ENCODE results near the gene ZIC5. TPM values are rescaled to one million over a fixed set of nuclear protein-coding genes. Genes with fewer than 3 reads are reported as not detected.

ZIC5 gene
- total RNA-seq, 4 donors from 2014 or later = not detected

- TF ChIP-seq POLR2A (IDR thresholded peaks at IDR 0.05) = no peak
- TF ChIP-seq EP300 (IDR thresholded peaks at IDR 0.05) = no peak
- TF ChIP-seq CTCF (IDR thresholded peaks at IDR 0.05) = no peak
- Histone ChIP-seq H3K9me3 (peaks cover 0 to 14% (median 0%) of the 10 kb centered on the region in 4 donors), H3K4me1 (peaks cover 0 to 44% (median 25%) of the 10 kb centered on the region in 4 donors), H3K27me3 (peaks cover 24 to 97% of the 10 kb centered on the region in 2 donors), H3K27ac (no peak overlapping the region), H3K4me3 (no peak overlapping the region), H3K36me3 (no peaks in the 10 kb centered on the region)
- WGBS, 2 donors = 23 to 34% methylated on average over 18 to 19 of the region's 19 CpGs
- DNase-seq (ENCODE audit: low spot score in 2 of 2) = no peak
These were observed 4.1 kb upstream of the ZIC5 start for GRCh38 chr13:99975626-99976025.

DNA sequence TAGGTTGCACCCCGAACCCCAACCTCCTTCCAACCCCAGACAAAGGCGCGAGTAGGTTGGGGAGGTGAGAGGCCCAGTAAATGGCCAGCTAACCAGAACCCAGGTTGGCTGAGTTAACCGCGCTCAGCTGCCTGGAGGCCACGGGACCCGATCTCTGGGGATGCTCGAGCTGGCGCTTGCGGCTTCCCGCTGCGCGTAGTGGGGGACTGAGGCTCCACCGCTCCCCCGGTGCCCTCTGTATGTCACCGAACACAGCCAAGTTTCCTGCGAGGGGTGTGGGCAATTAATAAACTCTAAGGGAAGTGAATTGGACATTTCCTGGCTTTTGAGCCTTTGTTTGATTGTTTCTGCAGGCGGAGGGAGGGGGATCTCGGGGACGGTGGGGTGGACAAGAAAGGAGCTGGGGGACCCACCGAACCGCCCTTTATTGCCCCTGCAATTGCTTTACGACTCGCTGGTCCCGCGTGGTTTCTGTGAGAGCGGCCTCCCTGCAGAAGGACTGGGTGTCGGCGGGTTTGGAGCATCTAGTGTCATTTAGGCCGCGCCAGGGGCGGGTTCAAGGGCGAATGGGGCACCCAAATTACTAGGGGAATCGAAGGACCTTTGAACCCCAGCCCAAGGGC is 3.5 kb upstream of the ZIC5 start:
- H3K4me1 ChIP-seq = peaks cover 0 to 39% (median 22%) of the 10 kb centered on the region in 4 donors
- 11 to 13% methylated on average over 33 of the region's 34 CpGs for whole genome bisulfite sequencing, 2 donors
- peaks cover 0 to 14% (median 0%) of the 10 kb centered on the region in 4 donors for H3K9me3 ChIP-seq
- H3K27ac ChIP-seq = no peak overlapping the region
- H3K27me3 ChIP-seq = peaks cover 25 to 95% of the 10 kb centered on the region in 2 donors
- no peak overlapping the region for H3K4me3 ChIP-seq
- TF ChIP-seq CTCF (IDR thresholded peaks at IDR 0.05) = no peak
- TF ChIP-seq EP300 (IDR thresholded peaks at IDR 0.05) = no peak
- TF ChIP-seq POLR2A (IDR thresholded peaks at IDR 0.05) = no peak
- no peak for DNase-seq (ENCODE audit: low spot score in 2 of 2)
- H3K36me3 ChIP-seq = no peaks in the 10 kb centered on the region

GRCh38 chr13:99974296-99974938 is 2.9 kb upstream of the ZIC5 start:
- no peak for DNase-seq (ENCODE audit: low spot score in 2 of 2)
- Histone ChIP-seq H3K4me3 (no peak overlapping the region), H3K27me3 (peaks cover 22 to 95% of the 10 kb centered on the region in 2 donors), H3K36me3 (no peaks in the 10 kb centered on the region), H3K9me3 (peaks cover 0 to 14% (median 0%) of the 10 kb centered on the region in 4 donors), H3K27ac (no peak overlapping the region), H3K4me1 (peaks cover 0 to 39% (median 21%) of the 10 kb centered on the region in 4 donors)
- TF ChIP-seq POLR2A (IDR thresholded peaks at IDR 0.05) (no peak), CTCF (IDR thresholded peaks at IDR 0.05) (no peak), EP300 (IDR thresholded peaks at IDR 0.05) (no peak)
- WGBS, 2 donors = 12 to 22% methylated on average over 16 to 18 of the region's 18 CpGs

DNA sequence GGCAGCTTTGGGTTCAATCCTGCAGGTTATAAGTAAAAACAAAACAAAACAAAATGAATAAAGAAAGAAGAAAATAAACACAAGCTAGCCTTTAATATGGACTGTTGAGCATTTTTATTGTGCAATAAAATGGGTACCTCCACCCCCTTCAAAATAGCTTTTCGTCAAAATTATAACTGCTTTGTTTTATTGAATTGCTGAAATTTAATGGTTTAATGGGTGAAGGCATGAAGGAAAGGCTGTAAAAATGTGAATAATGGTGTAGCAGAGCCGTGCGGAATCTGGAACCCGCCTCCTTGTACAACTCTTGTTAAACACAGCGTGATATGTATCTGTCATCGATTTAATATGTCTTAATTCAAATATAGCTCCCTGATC is 2.2 kb upstream of the ZIC5 start:
- TF ChIP-seq POLR2A (IDR thresholded peaks at IDR 0.05) (no peak), EP300 (IDR thresholded peaks at IDR 0.05) (no peak), CTCF (IDR thresholded peaks at IDR 0.05) (no peak)
- WGBS, 2 donors = 17 to 19% methylated on average over 6 of the region's 6 CpGs
- Histone ChIP-seq H3K4me1 (peaks cover 0 to 39% (median 21%) of the 10 kb centered on the region in 4 donors), H3K27ac (no peak overlapping the region), H3K4me3 (no peak overlapping the region), H3K36me3 (no peaks in the 10 kb centered on the region), H3K9me3 (peaks cover 0 to 14% (median 0%) of the 10 kb centered on the region in 4 donors), H3K27me3 (peaks cover 19 to 95% of the 10 kb centered on the region in 2 donors)
- DNase-seq (ENCODE audit: low spot score in 2 of 2) = no peak

- H3K27me3 ChIP-seq = peaks cover 19 to 95% of the 10 kb centered on the region in 2 donors
- TF ChIP-seq POLR2A (IDR thresholded peaks at IDR 0.05) (no peak), EP300 (IDR thresholded peaks at IDR 0.05) (peak in 1 of 2 donors; percentile 60), CTCF (IDR thresholded peaks at IDR 0.05) (no peak)
These were observed 1.7 kb upstream of the ZIC5 start for GRCh38 chr13:99973163-99973807.

More at GRCh38 chr13:99973163-99973807, 1.7 kb upstream of the ZIC5 start:
- Histone ChIP-seq H3K36me3 (no peaks in the 10 kb centered on the region), H3K4me3 (no peak overlapping the region), H3K27ac (no peak overlapping the region), H3K4me1 (peaks cover 0 to 39% (median 23%) of the 10 kb centered on the region in 4 donors), H3K9me3 (peaks cover 0 to 14% (median 0%) of the 10 kb centered on the region in 4 donors)
- DNase-seq (ENCODE audit: low spot score in 2 of 2) = no peak
- WGBS, 2 donors = 15 to 21% methylated on average over 11 of the region's 11 CpGs
